Activated B cell treated with CpG ODN at 0.5 μM for 24 hours (primary cell): ENCODE data around the gene EPHB6. TPM values are rescaled to one million over a fixed set of nuclear protein-coding genes. Genes with fewer than 3 reads are reported as not detected.
A peak's percentile ranks its signal among the peaks of the same experiment; 100 is the strongest.

Source experiments
- ATAC-seq: fragments of 200-7000 bp; cut with Tn5 transposase; one replicate; pipeline ENCODE4 v1.10.0; 2021; ENCODE audit warnings: low read depth, mild to moderate bottlenecking, moderate library complexity
- CTCF ChIA-PET: fragments of 350-600 bp; sonication (Branson Sonifier 250); formaldehyde crosslinking; loops from one replicate; lab custom pipeline; 2021; ENCODE audit warnings: antibody characterized with exemption; lab: Charles Lee
- POLR2A ChIA-PET: fragments of 350-600 bp; sonication (Branson Sonifier 250); formaldehyde crosslinking; loops from one replicate; lab custom pipeline; 2021; ENCODE audit warnings: antibody characterized with exemption; lab: Charles Lee
- DNase-seq: peaks from one replicate; pipeline ENCODE4 v3.0.0; 2022
- H3K27ac Mint-ChIP-seq: one replicate; pipeline ENCODE4 v1.8.0; 2020; ENCODE audit warnings: mixed read lengths
- H3K27me3 Mint-ChIP-seq: one replicate; pipeline ENCODE4 v1.8.0; 2021; ENCODE audit warnings: mixed read lengths
- H3K36me3 Mint-ChIP-seq: one replicate; pipeline ENCODE4 v1.8.0; 2021; ENCODE audit warnings: low read depth, mixed read lengths
- H3K4me1 Mint-ChIP-seq: one replicate; pipeline ENCODE4 v1.8.0; 2021; ENCODE audit warnings: mixed read lengths
- H3K4me3 Mint-ChIP-seq: one replicate; pipeline ENCODE4 v1.8.0; 2020; ENCODE audit warnings: mild to moderate bottlenecking, mixed read lengths
- H3K9me3 Mint-ChIP-seq: one replicate; pipeline ENCODE4 v1.8.0; 2020; ENCODE audit warnings: mixed read lengths
- intact Hi-C: fragments of 100-400 bp; cut with micrococcal nuclease; formaldehyde crosslinking; loops from one replicate; pipeline ENCODE4 v1.15.1; 2024
- total RNA-seq: library from RNA; stranded (reverse); gene quantifications from 2 replicates; pipeline ENCODE4 v1.2.3, GENCODE V29; 2022
- TF ChIP-seq, protein P1 (sequence below): fragments of 200-600 bp; IDR thresholded peaks from one replicate; pipeline ENCODE4 v1.8.0; 2022; ENCODE audit warnings: antibody characterized with exemption, mild to moderate bottlenecking

Gene EPHB6
- total RNA-seq, 1 donor from 2014 or later, result 21.4 TPM

DNA sequence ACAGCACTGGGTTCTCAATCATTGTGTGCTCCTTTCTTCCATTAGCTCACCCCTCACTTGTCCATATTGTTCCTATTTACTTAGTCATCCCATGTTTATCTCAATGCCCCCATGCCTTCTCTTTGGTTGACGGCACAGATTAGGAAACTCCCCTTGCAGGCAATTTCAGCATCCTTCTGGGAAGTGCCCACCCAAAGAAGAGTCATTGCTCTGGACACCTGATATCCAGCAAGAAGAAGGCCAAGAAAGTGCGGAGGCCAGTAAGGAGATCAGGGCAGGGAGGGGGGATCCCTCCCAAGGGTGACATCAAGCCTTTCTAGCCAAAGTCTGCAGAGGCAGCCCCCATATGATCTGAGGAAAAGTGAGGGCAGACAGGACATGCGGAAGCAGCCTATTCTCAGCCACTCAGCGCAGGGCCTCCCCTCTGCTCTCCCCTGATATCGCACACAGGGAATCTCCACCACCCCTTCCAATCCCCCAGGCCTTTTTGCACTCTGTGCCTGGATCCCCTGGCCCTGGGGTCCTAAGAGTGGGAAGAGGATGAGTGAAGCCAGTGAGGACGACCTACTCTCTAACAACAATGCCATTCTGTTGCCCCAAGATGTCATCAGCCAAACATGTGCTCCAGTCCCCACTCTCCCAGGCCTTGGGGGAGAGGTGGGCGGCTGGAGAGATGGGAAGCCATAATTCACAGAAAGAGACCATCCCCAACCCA, 28.9 kb downstream of the EPHB6 start:
- ChIA-PET CTCF (no interaction called here), POLR2A (no interaction called here)
- Mint-ChIP-seq H3K4me1 (no peaks in the 10 kb centered on the region), H3K27me3 (peaks cover 13% of the 10 kb centered on the region), H3K4me3 (no peak overlapping the region), H3K27ac (no peak overlapping the region), H3K36me3 (no peaks in the 10 kb centered on the region), H3K9me3 (no peaks in the 10 kb centered on the region)
- TF ChIP-seq, protein P1, sequence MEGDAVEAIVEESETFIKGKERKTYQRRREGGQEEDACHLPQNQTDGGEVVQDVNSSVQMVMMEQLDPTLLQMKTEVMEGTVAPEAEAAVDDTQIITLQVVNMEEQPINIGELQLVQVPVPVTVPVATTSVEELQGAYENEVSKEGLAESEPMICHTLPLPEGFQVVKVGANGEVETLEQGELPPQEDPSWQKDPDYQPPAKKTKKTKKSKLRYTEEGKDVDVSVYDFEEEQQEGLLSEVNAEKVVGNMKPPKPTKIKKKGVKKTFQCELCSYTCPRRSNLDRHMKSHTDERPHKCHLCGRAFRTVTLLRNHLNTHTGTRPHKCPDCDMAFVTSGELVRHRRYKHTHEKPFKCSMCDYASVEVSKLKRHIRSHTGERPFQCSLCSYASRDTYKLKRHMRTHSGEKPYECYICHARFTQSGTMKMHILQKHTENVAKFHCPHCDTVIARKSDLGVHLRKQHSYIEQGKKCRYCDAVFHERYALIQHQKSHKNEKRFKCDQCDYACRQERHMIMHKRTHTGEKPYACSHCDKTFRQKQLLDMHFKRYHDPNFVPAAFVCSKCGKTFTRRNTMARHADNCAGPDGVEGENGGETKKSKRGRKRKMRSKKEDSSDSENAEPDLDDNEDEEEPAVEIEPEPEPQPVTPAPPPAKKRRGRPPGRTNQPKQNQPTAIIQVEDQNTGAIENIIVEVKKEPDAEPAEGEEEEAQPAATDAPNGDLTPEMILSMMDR, result no peak
- DNase-seq, result no peak
- intact Hi-C loops, result no loop called here
- no peak for ATAC-seq

DNA sequence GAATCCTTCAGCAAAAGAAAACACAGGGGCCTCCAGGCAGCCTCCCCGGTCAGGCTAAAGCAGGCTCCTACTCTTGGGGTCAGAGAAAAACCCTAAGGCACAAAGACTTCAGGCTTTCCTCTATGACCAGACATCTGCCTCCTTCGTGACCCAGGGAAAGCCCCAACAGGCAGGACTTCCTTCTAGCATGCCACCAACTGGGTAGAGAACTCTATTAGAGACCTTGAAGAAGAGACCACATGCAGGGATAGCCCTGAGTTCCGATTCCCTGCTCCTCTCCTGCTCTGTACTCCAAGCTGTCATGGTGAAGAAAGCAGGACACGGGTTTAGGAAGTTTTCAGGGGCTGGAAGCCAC, 29.4 kb downstream of the EPHB6 start:
- TF ChIP-seq, protein P1, result no peak
- no peaks in the 10 kb centered on the region for H3K9me3 Mint-ChIP-seq
- DNase-seq, result no peak
- ChIA-PET CTCF (no interaction called here), POLR2A (no interaction called here)
- no peak overlapping the region for H3K27ac Mint-ChIP-seq
- H3K4me3 Mint-ChIP-seq, result no peak overlapping the region
- H3K4me1 Mint-ChIP-seq, result no peaks in the 10 kb centered on the region
- peaks cover 11% of the 10 kb centered on the region for H3K27me3 Mint-ChIP-seq
- no peak for ATAC-seq
- H3K36me3 Mint-ChIP-seq, result no peaks in the 10 kb centered on the region
- intact Hi-C loops, result no loop called here

DNA sequence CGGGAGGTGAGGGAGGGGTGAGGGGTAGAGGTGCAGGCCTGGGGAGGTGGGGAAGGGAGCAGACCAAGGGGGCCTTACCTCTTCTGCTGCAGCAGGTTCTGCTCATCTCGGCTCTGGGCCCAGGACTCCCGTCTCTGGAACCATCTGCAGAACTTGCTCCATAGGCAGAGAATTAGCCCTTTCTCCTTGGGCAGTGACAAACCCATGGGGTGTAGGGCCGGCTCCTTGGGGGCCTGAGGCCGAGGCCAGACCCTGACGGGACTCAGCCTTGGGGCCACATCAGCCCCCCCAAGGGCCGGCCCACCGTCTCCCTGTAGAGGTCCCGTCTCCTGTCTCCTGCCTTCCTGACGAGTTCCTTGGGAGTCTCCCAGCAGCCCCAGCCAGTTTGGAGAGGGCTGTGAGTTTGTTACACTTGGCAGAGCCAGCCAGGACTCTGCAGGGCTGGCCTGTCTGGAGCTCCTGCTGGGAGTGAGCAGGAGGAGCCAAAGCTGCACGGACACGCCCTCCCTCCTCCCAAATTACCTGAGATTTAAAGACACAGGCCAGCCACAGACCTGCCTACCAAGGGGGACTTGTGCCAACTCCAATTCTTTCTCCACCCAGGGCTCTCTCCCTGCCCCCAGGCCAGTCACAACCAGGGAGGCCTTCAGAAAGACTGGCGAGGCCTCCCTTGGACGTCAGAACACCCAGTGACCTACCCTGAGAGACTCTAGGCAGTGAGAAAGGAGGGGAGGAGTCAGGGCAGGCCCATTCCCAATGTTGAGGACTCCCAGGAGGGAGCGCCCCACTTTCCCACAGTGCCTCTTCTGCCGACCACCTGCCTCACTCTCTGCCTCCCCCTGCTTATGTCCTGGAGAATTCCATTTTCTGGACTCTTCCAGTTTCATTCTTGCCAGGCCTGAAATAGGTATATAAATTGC, 30.7 kb downstream of the EPHB6 start, which contains the start of gene TRPV6:
Gene TRPV6, minus strand, starts transcription at position 435 of the 920 bp plus-strand sequence.
- Mint-ChIP-seq H3K27ac (no peak within 1 kb of the TSS), H3K27me3 (peaks cover 7% of the 10 kb centered on the region), H3K4me3 (no peak within 1 kb of the TSS), H3K4me1 (no peaks in the 10 kb centered on the region), H3K9me3 (no peaks in the 10 kb centered on the region), H3K36me3 (no peaks in the 10 kb centered on the region)
- POLR2A ChIA-PET, result no interaction called here
- CTCF ChIA-PET, result no interaction called here
- DNase-seq (peak; percentile 7), ATAC-seq (no peak)
- intact Hi-C loops, result no loop called here
- TF ChIP-seq, protein P1, result no peak

DNA sequence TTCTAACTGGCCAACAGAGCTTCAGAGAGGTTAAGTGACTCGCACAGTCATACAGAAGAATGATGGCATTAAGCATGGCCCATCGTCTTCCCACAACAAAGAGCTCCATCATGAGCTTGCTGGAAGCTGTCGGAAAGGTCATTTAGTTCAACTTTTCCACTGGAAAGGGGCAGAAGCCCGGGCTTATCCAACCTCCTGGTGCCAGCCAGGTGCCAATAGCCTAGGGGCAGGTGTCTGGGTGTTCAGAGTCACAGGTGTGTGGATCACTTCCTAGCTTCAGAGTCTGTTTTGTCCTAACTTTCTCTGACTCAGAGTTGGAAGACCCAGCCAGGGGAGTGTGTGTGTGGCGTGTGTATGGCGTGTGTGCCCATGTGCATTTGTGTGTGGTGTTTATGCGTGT, 32.0 kb downstream of the EPHB6 start:
- H3K36me3 Mint-ChIP-seq, result no peaks in the 10 kb centered on the region
- POLR2A ChIA-PET, result no interaction called here
- no peak for ATAC-seq
- no peaks in the 10 kb centered on the region for H3K4me1 Mint-ChIP-seq
- DNase-seq, result peak; percentile 1
- H3K27ac Mint-ChIP-seq, result no peak overlapping the region
- H3K27me3 Mint-ChIP-seq, result peaks cover 6% of the 10 kb centered on the region
- TF ChIP-seq, protein P1, result no peak
- no peaks in the 10 kb centered on the region for H3K9me3 Mint-ChIP-seq
- H3K4me3 Mint-ChIP-seq, result no peak overlapping the region
- intact Hi-C loops, result no loop called here
- CTCF ChIA-PET, result no interaction called here
